Measurements from ENCODE around the gene ZNF785. TPM values are rescaled to one million over a fixed set of nuclear protein-coding genes. Genes with fewer than 3 reads are reported as not detected.

Gene ZNF785
- total and polyA plus RNA-seq, 2 of the 13 experiments (the other 11 are each of a cell fraction or from before 2014, with no cell fraction given) = 0.01 TPM; not detected in 1

GRCh38 chr16:30533748-30534367, 51.6 kb downstream of the ZNF785 start (continued):
- no peak for TF ChIP-seq GMEB2 (CRISPR knock-in tag; IDR thresholded peaks at IDR 0.05; ENCODE audit: low read depth)
- no peak for TF ChIP-seq RFX3 (CRISPR knock-in tag; IDR thresholded peaks at IDR 0.05)
- TF ChIP-seq ZNF598 (CRISPR knock-in tag; IDR thresholded peaks at IDR 0.05; ENCODE audit: borderline replicate concordance) = no peak
- TF ChIP-seq PRDM4 (CRISPR knock-in tag; IDR thresholded peaks at IDR 0.05; ENCODE audit: borderline replicate concordance) = no peak
- TF ChIP-seq HIC2 (CRISPR knock-in tag; IDR thresholded peaks at IDR 0.05; ENCODE audit: low read depth) = no peak
- no peak for TF ChIP-seq TBP (CRISPR knock-in tag; IDR thresholded peaks at IDR 0.05)
- TF ChIP-seq CERS6 (CRISPR knock-in tag; IDR thresholded peaks at IDR 0.05) = 0 out of 2 replicates have a peak, but pooled peaks have one; percentile 18
- TF ChIP-seq NFIC (IDR thresholded peaks at IDR 0.05; ENCODE audit: low read length) = no peak
- TF ChIP-seq MLXIP (CRISPR knock-in tag; IDR thresholded peaks at IDR 0.05; ENCODE audit: borderline replicate concordance) = 0 out of 2 replicates have a peak, but pooled peaks have one; percentile 53
- TF ChIP-seq JUN (CRISPR knock-in tag; IDR thresholded peaks at IDR 0.05) = no peak
- no peak for TF ChIP-seq ZNF441 (CRISPR knock-in tag; IDR thresholded peaks at IDR 0.05; ENCODE audit: borderline replicate concordance)
- no peak for TF ChIP-seq PRMT3 (CRISPR knock-in tag; IDR thresholded peaks at IDR 0.05; ENCODE audit: borderline replicate concordance, low read depth)
- TF ChIP-seq SNAI1 (CRISPR knock-in tag; IDR thresholded peaks at IDR 0.05; ENCODE audit: borderline replicate concordance) = peak; percentile 13; the same call in 1 of the 2 replicates
- TF ChIP-seq ZNF652 (CRISPR knock-in tag; IDR thresholded peaks at IDR 0.05; ENCODE audit: borderline replicate concordance, low read depth) = no peak
- no peak for TF ChIP-seq NONO (IDR thresholded peaks at IDR 0.05)
- TF ChIP-seq NONO (CRISPR knock-in tag; conservative IDR thresholded peaks at IDR 0.05) = no peak
- TF ChIP-seq ZNF264 (CRISPR knock-in tag; IDR thresholded peaks at IDR 0.05) = 0 out of 2 replicates have a peak, but pooled peaks have one; percentile 13
- TF ChIP-seq NFATC3 (CRISPR knock-in tag; IDR thresholded peaks at IDR 0.05) = no peak
- TF ChIP-seq ZNF766 (CRISPR knock-in tag; IDR thresholded peaks at IDR 0.05; ENCODE audit: borderline replicate concordance) = no peak
- no peak; the same call in 1 of the 2 replicates for TF ChIP-seq ZNF773 (CRISPR knock-in tag; IDR thresholded peaks at IDR 0.05; ENCODE audit: borderline replicate concordance)
- no peak for TF ChIP-seq ELF1 (CRISPR knock-in tag; IDR thresholded peaks at IDR 0.05)
